Ramos (cell line): ENCODE data around the gene SHANK2.

ENCODE experiments used
- in situ Hi-C: fragments of 300-500 bp; cut with MboI; formaldehyde crosslinking; loops from one replicate; pipeline ENCODE4 v1.14.3; 2022; ENCODE audit warnings: low sequenced_read_pairs; ENCODE audit not compliant: unreplicated experiment

The SHANK2 gene

GRCh38 chr11:71269603-71270511 lies 17.5 kb upstream of the SHANK2 start:
- in situ Hi-C loops: no loop called here

GRCh38 chr11:71268706-71269321 lies 16.4 kb upstream of the SHANK2 start:
- in situ Hi-C loops: no loop called here

GRCh38 chr11:71267807-71268421 lies 15.5 kb upstream of the SHANK2 start:
- in situ Hi-C loops: no loop called here

- in situ Hi-C loops: no loop called here
Observed at GRCh38 chr11:71266114-71266833, 13.9 kb upstream of the SHANK2 start.

- in situ Hi-C loops: no loop called here
Observed at GRCh38 chr11:71265559-71266092, 13.2 kb upstream of the SHANK2 start.

GRCh38 chr11:71263386-71263785 lies 11.0 kb upstream of the SHANK2 start:
- in situ Hi-C loops: no loop called here

- in situ Hi-C loops: no loop called here
Observed at GRCh38 chr11:71255800-71256479, 3.6 kb upstream of the SHANK2 start.

GRCh38 chr11:71255323-71255722 lies 2.9 kb upstream of the SHANK2 start:
- in situ Hi-C loops: no loop called here

- in situ Hi-C loops: no loop called here
Observed at GRCh38 chr11:71253794-71254193, 1.4 kb upstream of the SHANK2 start.

- in situ Hi-C loops: no loop called here
Observed at GRCh38 chr11:71252770-71253730, 673 bp upstream of the SHANK2 start.

GRCh38 chr11:71251761-71252268 lies 562 bp downstream of the SHANK2 start:
- in situ Hi-C loops: no loop called here

- in situ Hi-C loops: no loop called here
Observed at GRCh38 chr11:71251151-71251721, 1.1 kb downstream of the SHANK2 start.

GRCh38 chr11:71250523-71251150 lies 1.7 kb downstream of the SHANK2 start:
- in situ Hi-C loops: no loop called here

- in situ Hi-C loops: no loop called here
Observed at GRCh38 chr11:71249301-71249700, 3.1 kb downstream of the SHANK2 start.

GRCh38 chr11:71248656-71249055 lies 3.7 kb downstream of the SHANK2 start:
- in situ Hi-C loops: no loop called here

GRCh38 chr11:71248251-71248570 lies 4.2 kb downstream of the SHANK2 start:
- in situ Hi-C loops: no loop called here

GRCh38 chr11:71247551-71248250 lies 4.7 kb downstream of the SHANK2 start:
- in situ Hi-C loops: no loop called here
